Activated CD4-positive, alpha-beta T cell treated with anti-CD3 and anti-CD28 coated beads for 24 hours (primary cell): ENCODE results near the gene ARPC2.

Experiments
- DNase-seq, 2 donors: peaks; one replicate each; pipeline ENCODE4 v3.0.0-alpha.2; 2020; ENCODE audit warnings: low read depth in 2 of 2

Gene ARPC2

DNA sequence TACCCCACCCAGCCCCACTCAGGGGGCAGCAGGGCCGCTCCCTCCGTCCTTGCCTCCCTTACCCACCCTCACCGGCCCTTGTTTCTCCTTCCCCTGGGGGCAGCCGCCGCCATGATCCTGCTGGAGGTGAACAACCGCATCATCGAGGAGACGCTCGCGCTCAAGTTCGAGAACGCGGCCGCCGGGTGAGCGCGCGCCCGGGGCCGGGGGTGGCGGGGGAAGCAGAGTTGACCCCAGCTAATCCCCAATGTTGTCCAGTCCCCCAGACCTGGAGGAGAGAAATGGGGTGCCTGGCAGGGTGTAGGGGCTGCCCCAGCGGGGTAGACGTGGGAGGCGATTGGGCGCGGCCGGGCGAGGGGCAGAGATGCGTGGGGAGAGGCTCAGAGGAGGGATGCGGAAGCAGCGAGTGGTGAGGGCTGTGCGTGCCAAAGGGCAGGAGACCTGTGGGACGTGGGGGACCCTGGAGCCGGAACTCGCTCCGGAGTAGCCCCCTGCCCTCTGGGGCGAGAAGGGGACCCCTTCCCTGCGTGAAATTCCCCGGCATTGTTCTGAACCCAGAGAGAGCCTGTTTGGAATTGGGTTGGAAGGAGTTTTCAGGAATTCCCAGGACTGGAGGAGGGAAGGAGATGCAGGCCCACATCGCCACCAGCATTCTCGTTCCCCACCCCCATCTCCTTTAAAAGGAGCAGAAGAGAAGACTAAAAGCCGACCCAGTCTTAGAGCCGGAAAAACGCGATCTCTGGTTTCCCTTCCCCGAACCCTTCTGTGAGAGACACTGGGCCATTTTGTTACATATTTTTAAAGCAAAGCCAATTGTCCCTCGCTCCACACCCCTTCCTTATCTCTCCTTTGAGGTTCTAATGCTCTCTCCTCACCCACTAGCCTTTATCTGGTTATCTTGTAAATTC is 625 bp downstream of the ARPC2 start:
- peak; percentile 58 to 59 for DNase-seq

DNA sequence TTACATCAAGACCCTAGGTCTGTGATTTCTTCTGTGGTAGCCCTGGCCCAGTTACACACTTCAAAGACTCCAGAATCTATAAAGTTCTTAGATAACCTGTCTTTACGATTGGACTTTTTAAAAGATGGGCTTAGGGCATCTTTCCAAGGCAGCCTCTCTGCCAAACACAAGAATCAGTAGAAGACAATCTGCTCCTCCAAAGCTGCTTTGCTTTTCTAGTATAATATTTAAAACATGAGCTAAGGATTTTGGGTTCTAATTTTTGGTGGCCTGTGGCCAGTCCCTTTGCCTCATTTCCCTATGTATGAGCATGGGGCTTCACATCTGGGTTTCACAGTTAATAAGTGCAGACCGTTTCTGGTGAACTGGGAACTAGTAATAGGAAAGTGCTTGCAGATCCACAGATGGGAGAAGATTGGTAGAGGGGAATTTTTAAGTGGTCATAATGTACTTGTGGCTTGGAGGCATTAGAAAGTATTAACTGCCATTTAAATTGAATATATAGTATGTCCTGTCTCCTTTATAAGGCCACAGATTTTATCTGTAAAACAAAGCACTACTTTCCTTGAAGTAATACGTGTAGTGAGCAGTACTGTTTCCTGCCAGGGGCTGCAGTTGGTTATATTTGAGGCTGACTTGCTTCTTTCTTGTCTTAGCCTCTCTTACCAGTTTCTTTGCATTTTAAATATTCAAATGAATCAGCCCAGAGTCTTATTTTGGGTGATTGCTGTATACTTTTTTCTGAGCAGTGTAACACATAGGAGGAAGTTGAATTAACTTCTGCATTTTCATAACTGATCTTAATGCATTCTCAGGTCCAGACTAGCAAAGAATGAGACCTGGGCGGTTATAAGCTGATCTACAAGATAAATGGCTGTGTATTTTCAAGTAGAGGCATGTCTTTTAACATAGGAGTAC is 1.5 kb downstream of the ARPC2 start:
- no peak for DNase-seq

DNA sequence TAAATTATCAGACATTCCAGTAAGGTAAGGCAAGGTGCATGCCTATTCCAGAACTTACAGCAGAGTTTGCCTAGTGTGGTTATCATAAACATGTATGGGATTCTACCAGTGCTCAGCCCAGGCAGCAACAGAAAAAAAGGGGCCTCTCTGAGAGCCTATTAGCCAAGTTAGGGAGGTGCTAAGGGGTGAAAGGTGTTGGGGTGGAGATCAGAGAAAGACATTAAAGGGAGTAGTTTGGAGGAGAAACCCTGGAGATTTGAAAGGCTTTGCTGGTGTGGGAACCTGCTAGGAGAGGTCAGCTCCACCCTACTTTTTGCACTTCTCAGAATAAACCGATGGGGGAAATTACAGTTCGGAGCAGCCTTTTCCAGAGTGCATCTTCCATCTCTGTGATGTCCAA is 2.9 kb downstream of the ARPC2 start:
- DNase-seq, result no peak

DNA sequence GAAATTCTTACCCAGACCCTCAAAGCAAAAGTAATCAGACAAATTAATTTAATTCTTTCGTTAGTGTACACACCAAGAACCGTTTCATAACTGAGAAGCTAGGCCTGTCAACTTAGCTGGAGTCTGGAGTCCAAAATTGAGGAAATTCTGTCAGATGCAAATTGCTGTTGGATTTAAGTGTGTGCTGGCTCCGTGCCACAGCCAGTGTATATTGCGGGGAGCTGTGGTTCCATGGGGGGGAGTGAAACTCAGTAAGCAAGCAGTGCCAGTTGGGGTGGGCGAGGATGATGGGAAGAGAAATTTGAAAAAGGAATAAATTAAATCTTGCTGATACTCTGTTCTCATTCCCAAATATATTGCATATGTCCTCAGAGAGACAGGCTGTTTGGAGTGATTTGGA is 4.0 kb downstream of the ARPC2 start:
- no peak for DNase-seq

DNA sequence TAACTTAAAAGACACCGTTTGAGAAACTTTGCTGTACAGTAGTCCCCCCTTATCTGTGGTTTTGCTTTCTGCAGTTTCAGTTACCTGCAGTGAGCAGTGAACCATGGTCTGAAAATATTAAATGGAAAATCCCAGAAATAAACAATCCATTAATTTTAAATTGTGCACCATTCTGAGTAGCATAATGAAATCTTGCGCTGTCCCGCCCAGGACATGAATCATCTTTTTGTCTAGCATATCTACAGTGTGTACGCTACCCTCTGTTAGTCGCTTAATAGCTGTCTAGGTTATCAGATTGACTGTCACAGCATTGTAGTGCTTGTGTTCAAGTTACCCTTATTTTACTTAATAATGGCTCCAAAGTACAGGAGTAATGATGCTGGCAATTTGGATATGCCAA is 6.1 kb downstream of the ARPC2 start:
- DNase-seq, result no peak

DNA sequence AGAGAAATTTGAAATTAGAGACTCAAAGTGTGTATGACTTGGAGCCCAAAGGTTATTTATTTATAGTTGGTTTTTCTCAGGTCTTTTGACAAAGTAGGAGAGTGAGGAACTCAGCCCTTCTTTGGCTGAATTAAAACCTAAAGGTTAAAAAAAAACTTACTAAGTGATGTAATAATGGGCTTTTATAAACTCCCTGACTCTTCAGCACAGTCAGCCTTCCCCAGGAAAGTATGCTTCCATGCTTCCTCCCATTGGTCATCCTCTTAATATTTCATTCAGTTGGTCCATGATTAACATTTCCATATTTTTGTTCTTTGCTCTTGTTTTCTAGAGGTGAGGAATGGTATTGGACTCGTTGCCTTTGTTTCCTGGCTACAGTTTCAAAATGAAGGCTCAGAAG is 7.2 kb downstream of the ARPC2 start:
- no peak for DNase-seq

DNA sequence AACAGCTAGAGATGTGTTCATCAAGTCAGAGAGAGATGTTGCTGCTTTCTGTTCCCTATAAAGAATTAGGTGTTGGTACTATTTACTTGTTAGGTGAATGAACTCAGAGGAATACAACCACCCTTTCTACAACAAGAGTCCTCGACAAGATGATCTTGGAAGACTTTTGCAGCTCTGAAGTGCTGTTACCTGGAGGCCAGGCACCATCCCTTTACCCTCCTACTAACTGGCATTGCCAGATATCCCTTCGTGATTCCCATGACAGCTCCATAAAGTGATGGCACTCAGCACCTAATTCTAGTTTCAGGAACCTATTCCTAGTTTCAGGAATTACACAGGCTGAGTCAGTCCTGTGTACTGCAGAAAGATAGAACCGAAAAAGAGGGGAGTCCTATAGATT is 9.9 kb downstream of the ARPC2 start:
- DNase-seq, result no peak

DNA sequence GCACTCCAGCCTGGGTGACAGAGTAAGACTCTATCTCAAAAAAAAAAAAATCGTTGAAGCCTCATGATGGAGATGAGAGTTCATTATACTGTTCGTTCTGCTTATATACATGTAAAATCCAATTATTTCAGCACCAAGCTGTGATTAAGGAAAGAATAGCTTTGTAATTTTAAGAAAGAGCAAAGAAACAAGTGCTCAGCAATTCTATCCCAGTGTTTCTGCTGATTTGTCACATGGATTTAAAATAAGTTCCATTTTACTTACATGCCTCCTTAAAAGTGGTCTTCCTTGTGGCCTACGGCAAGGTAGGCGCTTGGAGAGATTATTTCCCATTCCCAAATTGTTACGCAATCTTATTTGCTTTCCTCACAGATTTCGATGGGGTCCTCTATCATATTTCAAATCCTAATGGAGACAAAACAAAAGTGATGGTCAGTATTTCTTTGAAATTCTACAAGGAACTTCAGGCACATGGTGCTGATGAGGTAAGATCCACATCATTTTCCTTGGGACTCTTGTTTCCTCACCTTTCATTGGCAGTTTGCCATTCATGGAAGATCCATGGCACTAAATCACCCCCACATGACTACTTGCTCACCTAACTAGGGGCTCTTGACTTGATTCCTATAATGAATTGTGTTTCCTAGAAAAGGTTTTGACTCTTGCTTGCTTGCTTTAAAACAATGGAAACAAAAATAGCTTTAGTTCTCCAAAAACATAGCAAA is 11.5 kb downstream of the ARPC2 start:
- no peak for DNase-seq

DNA sequence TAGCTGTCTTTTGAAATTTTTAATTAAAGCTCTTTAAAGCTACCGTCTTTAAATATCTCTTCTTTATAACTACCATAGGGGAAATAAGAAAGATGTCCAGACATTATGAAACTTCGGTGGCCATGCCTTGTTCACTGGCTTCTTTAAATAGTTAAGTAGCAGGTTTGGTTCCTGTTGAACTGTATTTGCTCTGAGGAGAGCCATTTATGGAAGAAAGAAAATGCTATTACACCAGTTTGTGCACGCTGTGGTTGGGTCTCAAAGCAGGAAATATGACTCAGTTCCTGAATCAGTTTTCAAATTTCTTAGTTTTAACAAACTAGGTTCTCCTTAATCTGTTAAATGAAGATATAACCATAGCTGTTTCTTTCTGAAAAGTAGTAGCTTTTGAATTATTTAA is 12.2 kb downstream of the ARPC2 start:
- no peak for DNase-seq

DNA sequence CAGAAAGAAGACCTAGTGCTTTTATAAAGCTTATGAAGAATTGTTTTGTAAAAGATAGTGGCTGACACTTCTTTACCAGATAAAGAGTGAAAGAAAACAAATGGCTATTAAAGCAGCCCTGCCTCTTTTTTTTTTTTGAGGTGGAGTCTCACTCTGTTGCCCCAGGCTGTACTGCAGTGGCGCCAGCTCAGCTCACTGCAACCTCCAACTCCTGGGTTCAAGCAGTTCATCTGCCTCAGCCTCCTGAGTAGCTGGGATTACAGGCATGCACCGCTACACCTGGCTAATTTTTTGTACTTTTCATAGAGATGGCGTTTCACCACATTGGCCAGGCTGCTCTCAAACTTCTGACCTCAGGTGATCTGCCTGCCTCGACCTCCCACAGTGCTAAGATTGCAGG is 12.9 kb downstream of the ARPC2 start:
- DNase-seq, result no peak

DNA sequence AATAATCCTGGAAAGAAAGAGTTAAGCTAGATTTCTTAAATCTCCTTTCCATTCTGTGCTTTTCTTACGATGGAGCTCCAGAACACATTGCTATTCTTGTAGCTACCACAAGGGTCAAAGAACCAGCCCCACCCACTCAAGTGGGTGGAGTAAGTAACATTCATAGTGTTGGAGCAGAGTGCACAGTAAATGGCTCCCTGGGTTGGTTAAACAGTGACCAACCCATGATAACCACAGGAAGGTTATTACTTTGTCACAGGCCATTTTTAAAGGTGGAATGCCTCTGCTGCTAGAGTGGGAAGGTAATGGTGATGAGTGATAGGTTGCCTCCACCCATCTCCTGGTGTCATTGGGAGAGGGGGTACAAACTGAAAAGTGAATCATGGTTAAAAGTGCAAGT is 13.9 kb downstream of the ARPC2 start:
- no peak for DNase-seq

DNA sequence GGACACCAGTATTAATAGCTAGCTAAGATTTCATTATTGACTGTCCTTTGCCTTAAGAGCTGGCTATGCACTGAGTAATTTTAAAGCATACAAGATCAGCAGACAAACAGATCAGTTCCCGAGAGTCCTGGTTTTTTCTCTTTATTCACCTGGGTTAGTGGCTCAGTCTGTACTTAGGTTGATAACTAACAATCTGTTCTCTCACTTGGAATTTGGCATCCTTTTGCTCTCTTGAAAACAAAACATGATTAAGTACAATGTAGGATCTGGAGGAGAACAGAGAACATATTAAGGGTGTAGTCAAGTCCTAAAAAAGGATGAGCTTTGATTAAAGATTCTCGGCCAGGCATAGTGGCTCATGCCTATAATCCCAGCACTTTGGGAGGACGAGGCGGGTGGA is 16.6 kb downstream of the ARPC2 start:
- no peak for DNase-seq

DNA sequence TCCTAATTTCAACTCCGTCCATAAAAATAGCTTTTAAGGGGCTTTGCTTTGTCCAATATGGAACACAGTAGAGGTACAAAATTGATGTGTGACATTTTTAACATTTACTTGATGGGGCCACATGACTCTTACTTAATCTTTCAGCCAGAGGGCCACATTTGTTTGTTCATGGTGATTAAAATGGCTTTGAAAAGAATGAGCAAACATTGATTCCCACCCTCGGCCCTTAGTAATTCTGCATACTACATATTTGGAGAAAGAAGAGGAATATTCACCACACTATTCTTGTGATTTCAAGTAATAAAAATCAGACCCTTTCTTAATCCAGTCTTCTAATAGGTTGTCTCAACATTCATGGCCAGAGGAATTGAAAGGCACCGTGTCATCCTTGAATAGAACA is 17.5 kb downstream of the ARPC2 start:
- no peak for DNase-seq

DNA sequence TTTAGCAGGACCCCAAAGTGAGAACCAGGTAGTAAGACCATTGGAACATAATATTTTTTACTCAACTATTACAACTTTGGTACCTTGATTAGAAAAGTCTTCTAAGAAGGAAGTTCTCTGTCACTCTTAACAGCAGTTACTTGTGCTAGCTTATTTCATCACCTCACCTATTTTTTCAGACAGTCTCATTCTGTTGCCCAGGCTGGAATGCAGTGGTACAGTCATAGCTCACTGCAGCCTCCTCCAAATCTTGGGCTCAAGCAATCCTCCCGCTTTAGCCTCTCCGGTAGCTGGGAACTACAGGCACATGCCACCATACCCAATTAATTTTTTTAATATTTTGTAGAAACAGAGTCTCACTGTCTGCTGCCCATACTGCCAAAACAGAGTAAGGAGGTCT is 18.0 kb downstream of the ARPC2 start:
- no peak for DNase-seq

DNA sequence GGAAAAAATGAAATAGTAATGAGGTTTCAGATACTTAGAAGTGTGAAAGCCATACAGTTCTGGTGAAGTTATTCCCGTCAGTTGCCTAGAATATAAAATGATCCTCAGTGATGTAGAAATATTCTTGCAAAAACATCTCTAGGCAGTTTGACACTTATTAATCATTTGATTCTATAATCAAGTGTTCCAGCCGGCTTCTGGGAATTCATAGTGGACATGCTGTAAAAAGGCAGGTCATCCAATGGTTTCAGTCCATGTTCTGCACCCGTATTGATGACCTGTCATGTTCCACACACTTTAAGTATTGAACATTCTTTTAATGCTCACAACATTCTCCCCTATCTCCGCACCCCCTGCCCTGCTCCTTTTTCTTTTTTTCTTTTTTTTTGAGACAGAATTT is 19.8 kb downstream of the ARPC2 start:
- no peak for DNase-seq

DNA sequence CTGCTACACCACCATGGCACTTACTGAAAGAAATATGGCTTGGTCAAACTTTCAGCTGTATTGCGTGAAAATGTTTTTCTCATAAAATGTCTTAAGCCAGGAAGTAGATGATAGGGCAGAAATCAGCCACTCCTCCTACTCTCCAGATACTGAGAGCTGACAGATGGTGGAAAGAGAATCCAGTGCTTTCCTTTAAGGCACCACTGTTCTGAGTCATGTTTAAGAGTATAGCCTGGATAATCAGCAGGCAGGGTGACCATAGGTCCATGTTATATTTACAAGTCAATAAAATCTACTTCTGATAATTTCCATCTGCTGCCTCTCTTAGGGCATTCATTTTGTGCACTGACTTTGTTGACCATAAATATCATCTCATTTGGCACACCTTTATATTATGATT is 21.9 kb downstream of the ARPC2 start:
- no peak for DNase-seq

DNA sequence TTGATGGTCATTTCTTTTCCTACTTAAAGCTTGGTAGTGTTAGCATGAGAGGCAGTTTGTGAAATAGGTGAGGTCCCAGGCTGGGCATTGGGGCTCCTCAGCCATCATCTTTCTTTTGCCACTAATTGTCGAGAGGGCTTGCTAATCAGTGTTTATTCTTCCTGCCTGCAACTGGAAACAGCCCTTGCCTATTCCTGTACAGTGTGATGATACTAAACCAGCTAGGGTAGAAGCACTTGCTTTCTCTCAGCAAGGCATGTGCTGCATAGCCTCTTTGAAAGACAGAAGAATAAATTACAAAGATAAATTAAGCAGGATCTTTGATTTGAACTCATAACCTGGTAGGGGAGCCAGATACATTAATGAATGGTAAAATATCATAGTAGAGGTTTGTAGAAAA is 27.2 kb downstream of the ARPC2 start:
- no peak for DNase-seq

DNA sequence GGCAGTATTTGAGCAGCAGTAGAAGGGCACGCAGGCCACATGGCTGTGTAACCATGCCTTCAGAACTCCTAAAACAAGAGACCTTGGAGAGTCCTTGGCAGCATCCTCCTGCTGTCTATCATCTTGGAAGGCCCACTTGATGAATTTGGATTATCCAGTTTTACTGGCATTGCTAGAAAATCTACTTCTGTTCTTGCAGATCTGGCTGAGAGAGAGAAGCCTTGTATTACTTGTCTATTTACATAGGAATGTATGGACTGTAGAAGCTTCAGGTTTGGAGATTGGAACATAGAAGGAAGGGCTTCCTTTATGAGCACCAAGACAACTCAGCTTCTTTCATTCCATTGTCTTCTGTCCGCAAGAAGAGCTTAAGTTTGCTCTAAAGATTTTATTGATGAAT is 27.7 kb downstream of the ARPC2 start:
- DNase-seq, result no peak

DNA sequence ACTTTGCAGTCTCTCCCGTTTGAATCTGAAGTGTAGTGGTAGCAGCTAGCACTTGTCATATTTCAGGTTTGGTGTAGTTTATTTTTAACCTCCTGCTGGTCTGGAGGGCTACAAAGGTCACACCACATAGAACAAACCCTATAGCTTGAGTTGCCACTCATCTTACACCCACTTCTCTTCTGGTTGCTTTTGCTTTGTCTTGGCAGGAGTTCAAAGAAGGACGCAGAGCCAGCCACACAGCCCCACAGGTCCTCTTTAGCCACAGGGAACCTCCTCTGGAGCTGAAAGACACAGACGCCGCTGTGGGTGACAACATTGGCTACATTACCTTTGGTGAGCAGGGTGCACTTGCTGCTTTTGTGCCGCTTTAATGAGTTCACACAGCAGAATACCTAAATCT is 28.2 kb downstream of the ARPC2 start:
- no peak for DNase-seq

DNA sequence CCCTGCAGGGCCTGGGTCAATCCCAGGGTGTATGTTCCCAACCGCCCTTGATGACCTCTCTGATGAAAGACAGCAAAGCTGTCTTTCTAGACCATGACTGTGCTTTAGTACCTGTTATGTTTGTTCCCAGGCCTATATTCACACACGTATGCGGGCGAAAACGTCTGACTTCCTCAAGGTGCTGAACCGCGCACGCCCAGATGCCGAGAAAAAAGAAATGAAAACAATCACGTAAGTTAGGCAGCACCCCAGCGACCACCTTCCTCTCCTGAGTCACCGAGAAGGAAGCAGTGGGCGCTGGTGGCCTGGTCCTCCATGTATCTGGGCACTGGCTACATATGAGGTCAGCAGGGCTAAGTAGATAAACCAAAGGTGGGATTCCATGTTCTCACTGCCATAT is 32.7 kb downstream of the ARPC2 start:
- DNase-seq, result no peak

DNA sequence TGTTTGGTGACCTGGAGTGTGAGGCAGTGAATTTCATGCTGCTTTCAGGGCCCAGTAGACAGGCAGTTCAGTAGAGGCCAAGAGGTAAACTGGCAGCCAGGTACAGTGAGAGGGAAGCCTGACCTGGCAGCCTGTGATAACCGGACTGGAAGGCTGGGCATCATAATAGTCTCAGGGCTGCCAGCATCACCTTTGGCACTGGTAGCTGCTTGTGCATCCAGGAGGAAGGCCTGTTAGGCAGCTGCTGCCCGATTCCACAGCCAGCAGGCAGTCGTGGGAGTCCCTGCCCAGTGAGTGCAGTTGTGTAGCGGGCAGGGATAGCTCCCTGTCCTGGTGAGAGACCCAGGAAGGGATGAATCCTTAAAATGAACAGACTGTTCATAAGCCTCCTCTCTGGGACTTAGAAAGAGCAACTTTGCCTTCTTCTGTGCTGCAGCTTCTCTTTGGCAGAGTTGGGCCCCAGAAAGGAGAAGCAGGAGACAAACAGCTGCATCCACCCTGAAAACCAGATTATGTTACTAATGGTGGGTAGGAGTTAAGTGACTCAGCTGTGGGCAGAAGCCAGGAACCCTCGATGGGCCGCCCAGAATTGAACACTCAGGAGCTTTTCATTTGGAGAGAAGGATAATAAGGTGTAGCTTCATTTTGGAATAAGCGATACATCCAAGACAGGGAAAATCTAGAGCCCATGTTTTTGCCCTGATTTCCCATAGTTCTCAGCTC is 35.7 kb downstream of the ARPC2 start:
- DNase-seq, result no peak

DNA sequence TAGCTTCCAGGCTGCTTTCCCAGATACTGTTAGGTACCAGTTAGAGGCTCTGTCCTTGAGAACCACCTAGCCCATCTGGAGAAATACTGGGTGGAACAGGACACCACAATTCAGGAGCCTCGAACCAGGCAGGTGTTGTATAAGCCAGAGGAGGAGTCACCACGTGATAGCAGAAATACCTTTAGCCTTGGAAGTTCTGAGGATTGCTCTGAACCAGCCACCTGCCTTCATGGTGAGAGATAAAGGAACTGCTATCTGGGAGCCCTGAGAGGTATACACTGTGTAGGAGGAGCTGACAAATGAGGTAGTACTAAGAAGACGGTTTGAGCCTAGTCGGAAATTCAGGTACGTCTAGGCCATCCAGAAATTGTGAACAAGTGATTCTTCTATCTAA is 36.2 kb downstream of the ARPC2 start:
- no peak for DNase-seq
